ENCODE measurements around the gene TRABD.

Gene TRABD

GRCh38 chr22:50216055-50216683 lies 30.5 kb downstream of the TRABD start:
- no peak for ATAC-seq (ENCODE audit: insufficient read depth, low read depth)
- Histone ChIP-seq H3K36me3 (ENCODE audit: insufficient read depth, low read length) (peaks cover 92% of the 10 kb centered on the region), H3K9me3 (ENCODE audit: insufficient read depth, low read length, severe bottlenecking) (no peaks in the 10 kb centered on the region), H3K27ac (ENCODE audit: low read length) (no peak overlapping the region), H3K79me2 (ENCODE audit: insufficient read depth, low read length) (peaks cover 27% of the 10 kb centered on the region), H3K4me3 (ENCODE audit: low read depth in 1 of 2, low read length in 2 of 2) (no peak overlapping the region), H4K20me1 (ENCODE audit: insufficient read depth, low read length) (peaks cover 60% of the 10 kb centered on the region), H3K27me3 (ENCODE audit: insufficient read depth, low read length, poor library complexity) (no peaks in the 10 kb centered on the region), H3K9ac (ENCODE audit: low read depth, low read length) (no peak overlapping the region), H2AFZ (ENCODE audit: low read depth, low read length) (no peak overlapping the region), H3K4me2 (ENCODE audit: insufficient read depth, low read length) (no peak overlapping the region), H3K4me1 (ENCODE audit: insufficient read depth, low read length) (no peaks in the 10 kb centered on the region)
- no peak for TF ChIP-seq EZH2 (IDR thresholded peaks at IDR 0.05; ENCODE audit: borderline replicate concordance, low read depth, low read length, severe bottlenecking)
- TF ChIP-seq CTCF (IDR thresholded peaks at IDR 0.05; ENCODE audit: borderline replicate concordance, extremely low read depth, low read length, poor library complexity, severe bottlenecking), result no peak
- no peak for DNase-seq

DNA sequence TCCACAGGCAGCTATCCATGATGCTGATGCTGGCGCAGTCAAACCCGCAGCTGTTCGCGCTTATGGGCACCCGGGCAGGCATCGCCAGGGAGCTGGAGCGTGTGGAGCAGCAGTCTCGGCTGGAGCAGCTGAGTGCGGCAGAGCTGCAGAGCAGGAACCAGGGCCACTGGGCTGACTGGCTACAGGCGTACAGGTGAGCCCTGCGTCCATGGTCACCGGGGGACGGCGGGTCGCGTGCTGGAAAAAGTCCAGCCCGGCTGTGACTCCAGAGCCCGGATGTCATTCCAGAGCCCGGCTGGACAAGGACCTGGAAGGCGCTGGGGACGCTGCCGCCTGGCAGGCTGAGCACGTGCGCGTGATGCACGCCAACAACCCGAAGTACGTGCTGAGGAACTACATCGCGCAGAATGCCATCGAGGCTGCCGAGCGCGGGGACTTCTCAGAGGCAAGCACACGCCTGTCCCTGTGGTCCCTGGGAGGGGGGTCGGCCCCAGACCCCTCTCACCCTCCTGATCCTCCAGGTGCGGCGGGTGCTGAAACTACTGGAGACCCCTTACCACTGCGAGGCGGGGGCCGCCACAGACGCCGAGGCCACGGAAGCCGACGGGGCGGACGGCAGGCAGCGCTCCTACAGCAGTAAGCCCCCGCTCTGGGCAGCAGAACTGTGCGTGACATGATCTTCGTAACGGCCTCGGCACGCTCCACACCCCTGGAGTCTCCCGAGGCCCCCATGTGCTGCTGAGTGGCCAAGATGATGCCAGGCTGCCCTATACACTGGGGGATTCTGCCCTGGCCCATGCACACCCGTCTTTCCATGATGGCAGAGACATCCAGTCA lies 31.2 kb downstream of the TRABD start:
- H3K4me1 ChIP-seq (ENCODE audit: insufficient read depth, low read length), result no peaks in the 10 kb centered on the region
- H3K36me3 ChIP-seq (ENCODE audit: insufficient read depth, low read length), result peaks cover 94% of the 10 kb centered on the region

DNA sequence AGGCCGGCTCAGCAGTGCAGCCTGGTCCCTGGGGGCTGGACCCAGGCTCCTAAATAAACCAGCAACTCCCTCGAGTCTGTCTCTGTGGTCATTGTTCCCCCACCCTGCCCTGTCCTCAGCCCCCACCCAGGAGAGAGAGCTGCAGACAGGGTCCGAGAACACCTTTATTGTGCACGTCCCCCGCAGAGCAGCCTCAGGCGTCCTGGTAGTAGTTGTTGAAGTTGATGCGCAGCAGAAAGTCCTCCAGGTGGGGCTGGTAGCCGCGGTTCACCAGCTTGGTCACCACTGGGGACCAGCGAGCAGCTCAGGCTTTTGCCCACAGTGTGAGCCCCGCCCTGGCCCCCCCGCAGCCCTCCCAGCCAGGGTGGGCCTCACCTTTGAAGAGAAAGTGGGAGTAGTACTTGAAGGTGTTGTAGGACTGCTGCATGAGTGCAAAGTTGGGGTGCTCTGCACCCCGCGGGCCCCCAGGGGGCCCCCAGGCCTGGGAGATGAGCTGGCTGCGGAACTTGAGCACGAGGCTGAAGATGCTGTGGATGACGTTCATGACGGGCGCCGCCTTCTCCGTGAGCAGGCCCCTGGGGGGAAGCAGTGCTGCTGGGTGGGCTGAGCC lies 31.9 kb downstream of the TRABD start:
- DNase-seq, result no peak
- Histone ChIP-seq H3K4me1 (ENCODE audit: insufficient read depth, low read length) (no peaks in the 10 kb centered on the region), H3K9ac (ENCODE audit: low read depth, low read length) (no peak overlapping the region), H3K9me3 (ENCODE audit: insufficient read depth, low read length, severe bottlenecking) (no peaks in the 10 kb centered on the region), H3K36me3 (ENCODE audit: insufficient read depth, low read length) (peaks cover 95% of the 10 kb centered on the region), H3K79me2 (ENCODE audit: insufficient read depth, low read length) (peaks cover 19% of the 10 kb centered on the region), H4K20me1 (ENCODE audit: insufficient read depth, low read length) (peaks cover 64% of the 10 kb centered on the region), H3K27me3 (ENCODE audit: insufficient read depth, low read length, poor library complexity) (no peaks in the 10 kb centered on the region), H3K4me3 (ENCODE audit: low read depth in 1 of 2, low read length in 2 of 2) (no peak overlapping the region), H3K4me2 (ENCODE audit: insufficient read depth, low read length) (no peak overlapping the region), H3K27ac (ENCODE audit: low read length) (no peak overlapping the region), H2AFZ (ENCODE audit: low read depth, low read length) (no peak overlapping the region)
- TF ChIP-seq CTCF (IDR thresholded peaks at IDR 0.05; ENCODE audit: borderline replicate concordance, extremely low read depth, low read length, poor library complexity, severe bottlenecking), result no peak
- no peak for TF ChIP-seq EZH2 (IDR thresholded peaks at IDR 0.05; ENCODE audit: borderline replicate concordance, low read depth, low read length, severe bottlenecking)
- no peak for ATAC-seq (ENCODE audit: insufficient read depth, low read depth)

More for the DNA sequence above, 31.2 kb downstream of the TRABD start:
- Histone ChIP-seq H4K20me1 (ENCODE audit: insufficient read depth, low read length) (peaks cover 62% of the 10 kb centered on the region), H3K27me3 (ENCODE audit: insufficient read depth, low read length, poor library complexity) (no peaks in the 10 kb centered on the region), H3K79me2 (ENCODE audit: insufficient read depth, low read length) (peaks cover 25% of the 10 kb centered on the region), H3K4me2 (ENCODE audit: insufficient read depth, low read length) (no peak overlapping the region), H3K27ac (ENCODE audit: low read length) (no peak overlapping the region), H3K9me3 (ENCODE audit: insufficient read depth, low read length, severe bottlenecking) (no peaks in the 10 kb centered on the region), H3K9ac (ENCODE audit: low read depth, low read length) (no peak overlapping the region), H3K4me3 (ENCODE audit: low read depth in 1 of 2, low read length in 2 of 2) (no peak overlapping the region), H2AFZ (ENCODE audit: low read depth, low read length) (no peak overlapping the region)
- DNase-seq (no peak), ATAC-seq (ENCODE audit: insufficient read depth, low read depth) (no peak)
- TF ChIP-seq EZH2 (IDR thresholded peaks at IDR 0.05; ENCODE audit: borderline replicate concordance, low read depth, low read length, severe bottlenecking), result no peak
- no peak for TF ChIP-seq CTCF (IDR thresholded peaks at IDR 0.05; ENCODE audit: borderline replicate concordance, extremely low read depth, low read length, poor library complexity, severe bottlenecking)
